Activated CD4-positive, alpha-beta T cell treated with anti-CD3 and anti-CD28 coated beads for 1 hour (primary cell): ENCODE results near the gene ZNF732.
"Not testable (repeated sequence)": the region's sequence is repeated elsewhere in the genome, so short reads cannot be mapped to it uniquely, and the experiment has no call there.

Source experiments
- DNase-seq: peaks from one replicate; pipeline ENCODE4 v3.0.0-alpha.2; 2020

ZNF732 gene

GRCh38 chr4:252065-252601 lies 53.1 kb downstream of the ZNF732 start:
- no peak for DNase-seq

GRCh38 chr4:244471-244870 lies 60.8 kb downstream of the ZNF732 start:
- DNase-seq: peak; percentile 21

- no peak for DNase-seq
These were observed 61.8 kb downstream of the ZNF732 start for GRCh38 chr4:243426-243825.

GRCh38 chr4:242121-242848 lies 63.0 kb downstream of the ZNF732 start:
- peak; percentile 58 for DNase-seq

- DNase-seq: not testable (repeated sequence)
These were observed 63.9 kb downstream of the ZNF732 start for GRCh38 chr4:241411-241810.

- DNase-seq: no peak
These were observed 69.2 kb downstream of the ZNF732 start for GRCh38 chr4:236028-236427.

GRCh38 chr4:234178-234577 lies 71.1 kb downstream of the ZNF732 start:
- DNase-seq: no peak

GRCh38 chr4:223913-224497 lies 81.3 kb downstream of the ZNF732 start:
- DNase-seq: no peak
